ENCODE data around the gene UBA1. TPM values are rescaled to one million over a fixed set of nuclear protein-coding genes. Genes with fewer than 3 reads are reported as not detected.

UBA1 gene
- total RNA-seq, 1 donor from 2014 or later, result 161 TPM

GRCh38 chrX:47180346-47180745, 13.3 kb upstream of the UBA1 start:
- intact Hi-C loops (cut with DNase I), result no loop called here
- Histone ChIP-seq H3K27me3 (no peaks in the 10 kb centered on the region), H3K9me3 (no peaks in the 10 kb centered on the region), H3K4me1 (no peaks in the 10 kb centered on the region), H3K4me3 (no peak overlapping the region), H3K27ac (no peak overlapping the region), H3K36me3 (peaks cover 37% of the 10 kb centered on the region)
- no peak for TF ChIP-seq CTCF (IDR thresholded peaks at IDR 0.05)
- no peak for ATAC-seq
- no peak for DNase-seq

- TF ChIP-seq CTCF (IDR thresholded peaks at IDR 0.05), result no peak
- no peak for ATAC-seq
- no peak for DNase-seq
- H3K27me3 ChIP-seq, result no peaks in the 10 kb centered on the region
- no peak overlapping the region for H3K4me3 ChIP-seq
- intact Hi-C loops (cut with DNase I), result no loop called here
- H3K36me3 ChIP-seq, result peaks cover 35% of the 10 kb centered on the region
- H3K9me3 ChIP-seq, result no peaks in the 10 kb centered on the region
- no peaks in the 10 kb centered on the region for H3K4me1 ChIP-seq
- no peak overlapping the region for H3K27ac ChIP-seq
These were observed 12.3 kb upstream of the UBA1 start for GRCh38 chrX:47181301-47181700.

- DNase-seq (no peak), ATAC-seq (no peak)
- no peak overlapping the region for H3K27ac ChIP-seq
- no peaks in the 10 kb centered on the region for H3K4me1 ChIP-seq
- no peak overlapping the region for H3K4me3 ChIP-seq
- no peak for TF ChIP-seq CTCF (IDR thresholded peaks at IDR 0.05)
- H3K9me3 ChIP-seq, result no peaks in the 10 kb centered on the region
- peaks cover 26% of the 10 kb centered on the region for H3K36me3 ChIP-seq
- no peaks in the 10 kb centered on the region for H3K27me3 ChIP-seq
- intact Hi-C loops (cut with DNase I), result no loop called here
These were observed 11.4 kb upstream of the UBA1 start for GRCh38 chrX:47182106-47182700.

GRCh38 chrX:47184486-47184885, 9.1 kb upstream of the UBA1 start:
- Histone ChIP-seq H3K27me3 (no peaks in the 10 kb centered on the region), H3K4me3 (no peak overlapping the region), H3K27ac (no peak overlapping the region), H3K4me1 (no peaks in the 10 kb centered on the region), H3K9me3 (no peaks in the 10 kb centered on the region), H3K36me3 (peaks cover 25% of the 10 kb centered on the region)
- no peak for TF ChIP-seq CTCF (IDR thresholded peaks at IDR 0.05)
- ATAC-seq, result no peak
- intact Hi-C loops (cut with DNase I), result no loop called here
- DNase-seq, result no peak

GRCh38 chrX:47185241-47185640, 8.4 kb upstream of the UBA1 start:
- H3K27ac ChIP-seq, result no peak overlapping the region
- no peaks in the 10 kb centered on the region for H3K9me3 ChIP-seq
- H3K36me3 ChIP-seq, result peaks cover 21% of the 10 kb centered on the region
- H3K27me3 ChIP-seq, result no peaks in the 10 kb centered on the region
- no peaks in the 10 kb centered on the region for H3K4me1 ChIP-seq
- ATAC-seq, result no peak
- intact Hi-C loops (cut with DNase I), result no loop called here
- H3K4me3 ChIP-seq, result no peak overlapping the region
- no peak for TF ChIP-seq CTCF (IDR thresholded peaks at IDR 0.05)
- DNase-seq, result no peak

Data from upper lobe of right lung (tissue), 1 donor.